Neural progenitor cell (in vitro differentiated cells): ENCODE measurements around the gene SCMH1.

Experiments
- EZH2 ChIP-seq: fragments of 200-600 bp; sonication (generic); IDR thresholded peaks from 2 replicates; pipeline ENCODE4 v1.6.1; 2017; ENCODE audit warnings: antibody characterized with exemption, mild to moderate bottlenecking, moderate library complexity
- EZH2phosphoT487 ChIP-seq: fragments of 200-600 bp; sonication (generic); IDR thresholded peaks from 2 replicates; pipeline ENCODE4 v1.6.1; 2017; ENCODE audit warnings: antibody characterized with exemption
- TF ChIP-seq, protein P1 (sequence below): fragments of 200-600 bp; sonication (generic); IDR thresholded peaks from 2 replicates; pipeline ENCODE4 v1.5.1; 2017; ENCODE audit warnings: antibody characterized with exemption, mild to moderate bottlenecking

DNA sequence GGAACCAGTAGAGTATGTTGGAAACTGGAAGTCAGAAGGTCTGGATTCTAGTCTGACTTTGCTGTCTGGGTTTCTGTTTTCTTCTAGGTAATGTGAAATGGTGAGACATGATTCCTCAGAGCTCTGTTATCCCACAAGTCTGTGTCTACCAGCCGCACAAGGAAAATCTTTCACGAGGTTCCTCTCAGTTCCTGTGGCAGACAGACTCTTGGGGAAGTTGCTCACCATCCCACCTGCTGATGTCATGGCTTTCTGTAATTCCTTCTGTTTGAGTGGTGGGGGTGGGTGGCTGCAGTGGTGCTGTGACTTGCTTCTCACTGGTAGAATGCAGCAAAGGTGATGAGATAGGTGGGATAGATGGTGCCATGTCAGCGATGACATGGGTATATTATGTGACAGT is 17.1 kb upstream of the SCMH1 start:
- TF ChIP-seq, protein P1, sequence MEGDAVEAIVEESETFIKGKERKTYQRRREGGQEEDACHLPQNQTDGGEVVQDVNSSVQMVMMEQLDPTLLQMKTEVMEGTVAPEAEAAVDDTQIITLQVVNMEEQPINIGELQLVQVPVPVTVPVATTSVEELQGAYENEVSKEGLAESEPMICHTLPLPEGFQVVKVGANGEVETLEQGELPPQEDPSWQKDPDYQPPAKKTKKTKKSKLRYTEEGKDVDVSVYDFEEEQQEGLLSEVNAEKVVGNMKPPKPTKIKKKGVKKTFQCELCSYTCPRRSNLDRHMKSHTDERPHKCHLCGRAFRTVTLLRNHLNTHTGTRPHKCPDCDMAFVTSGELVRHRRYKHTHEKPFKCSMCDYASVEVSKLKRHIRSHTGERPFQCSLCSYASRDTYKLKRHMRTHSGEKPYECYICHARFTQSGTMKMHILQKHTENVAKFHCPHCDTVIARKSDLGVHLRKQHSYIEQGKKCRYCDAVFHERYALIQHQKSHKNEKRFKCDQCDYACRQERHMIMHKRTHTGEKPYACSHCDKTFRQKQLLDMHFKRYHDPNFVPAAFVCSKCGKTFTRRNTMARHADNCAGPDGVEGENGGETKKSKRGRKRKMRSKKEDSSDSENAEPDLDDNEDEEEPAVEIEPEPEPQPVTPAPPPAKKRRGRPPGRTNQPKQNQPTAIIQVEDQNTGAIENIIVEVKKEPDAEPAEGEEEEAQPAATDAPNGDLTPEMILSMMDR, result no peak
- no peak for TF ChIP-seq EZH2phosphoT487
- no peak for TF ChIP-seq EZH2
